SK-N-MC (cell line): ENCODE results near the gene MTHFSD.

ENCODE experiments used
- EZH2 ChIP-seq: fragments of 200-600 bp; sonication (generic); IDR thresholded peaks from one replicate; pipeline ENCODE4 v1.6.1; 2017; ENCODE audit warnings: antibody characterized with exemption
- POLR2AphosphoS5 ChIP-seq: IDR thresholded peaks from 2 replicates; pipeline ENCODE4 v1.6.1; 2012; ENCODE audit warnings: mild to moderate bottlenecking, low read depth, low read length, borderline replicate concordance

DNA sequence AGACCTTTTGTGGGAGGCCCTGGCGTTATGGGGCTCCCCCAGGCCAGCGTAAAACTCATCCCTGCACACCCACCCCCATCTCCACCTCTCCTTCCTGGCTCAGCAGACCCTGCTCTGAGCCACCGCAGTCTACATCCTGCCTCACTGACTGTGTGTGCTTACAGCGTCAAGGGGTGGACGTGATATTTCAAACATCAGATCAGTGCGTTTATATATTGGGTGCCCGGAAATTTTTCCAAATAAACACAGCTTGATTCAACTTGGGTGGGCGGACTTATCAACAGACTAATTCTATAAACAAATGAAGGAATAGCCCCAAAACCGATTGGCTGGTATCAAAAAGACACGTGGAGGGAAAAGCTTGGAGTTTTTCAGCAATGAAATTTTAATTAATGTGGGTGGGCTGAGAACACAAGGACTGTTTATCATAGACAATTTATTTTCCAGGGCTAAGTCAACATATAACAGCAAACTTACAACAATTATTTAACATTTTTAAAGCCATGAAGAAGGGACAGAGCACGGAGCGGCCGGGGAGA, 23.1 kb upstream of the MTHFSD start, which contains the start of gene FOXL1:
- no peak for TF ChIP-seq POLR2AphosphoS5
- TF ChIP-seq EZH2 = no peak
